HepG2 (cell line): ENCODE measurements around the gene KDM6B. TPM values are rescaled to one million over a fixed set of nuclear protein-coding genes. Genes with fewer than 3 reads are reported as not detected.
"Not testable (repeated sequence)": the region's sequence is repeated elsewhere in the genome, so short reads cannot be mapped to it uniquely, and the experiment has no call there.

Source experiments
- ATAC-seq: fragments of 200-7000 bp; cut with Tn5 transposase; 3 replicates; pipeline ENCODE4 v1.9.1; 2020; ENCODE audit warnings: mild to moderate bottlenecking, moderate library complexity
- BruUV-seq: library from RNA; stranded (reverse); fragments of 400-500 nt; replicated peaks from 2 replicates; lab custom pipeline; 2021; lab: Mats Ljungman, UMichigan
- CTCF ChIA-PET: fragments of 300-600 bp; formaldehyde crosslinking; extraction: SDS; loops from one replicate; lab custom pipeline; 2021; ENCODE audit warnings: low total read pairs, inconsistent platforms, low intra/inter-chr PET ratio; lab: Yijun Ruan, JAX
- POLR2A ChIA-PET: fragments of 350-600 bp; sonication (Branson Sonifier 250); formaldehyde crosslinking; loops from one replicate; lab custom pipeline; 2020; ENCODE audit warnings: antibody characterized with exemption, inconsistent platforms; lab: Yijun Ruan, JAX
- DNase-seq: peaks from one replicate; pipeline ENCODE4 v3.0.0-alpha.2; 2015; ENCODE audit warnings: low spot score
- FAIRE-seq: peaks from 3 replicates; lab custom pipeline; 2011; peaks lifted over from hg19 to GRCh38; lab: Jason Lieb, UNC
- H2AFZ ChIP-seq: one replicate; pipeline ENCODE4 v1.6.1; 2011; ENCODE audit warnings: low read length, inconsistent platforms
- H3K27ac ChIP-seq: fragments of 300-600 bp; 3 replicates; pipeline ENCODE4 v1.8.0; 2011; ENCODE audit warnings: mixed run types, mild to moderate bottlenecking, mixed read lengths, low read length, inconsistent platforms; ENCODE audit not compliant: insufficient read depth; ENCODE audit errors: extremely low read length
- H3K27me3 ChIP-seq, 2 experiments: fragments of 200-600 bp in 1 of 2; 2 replicates in 1 of 2; 3 replicates in 1 of 2; pipeline versions ENCODE4 v1.6.0 to v1.8.0; 2011; ENCODE audit warnings: low read length in 2 of 2, mild to moderate bottlenecking in 2 of 2, moderate library complexity in 2 of 2, inconsistent platforms in 1 of 2; ENCODE audit not compliant: insufficient read depth in 2 of 2, control insufficient read depth in 1 of 2
- H3K36me3 ChIP-seq, 2 experiments: fragments of 200-600 bp in 1 of 2; replicated peaks in 1 of 2; 2 replicates in 1 of 2; 3 replicates in 1 of 2; pipeline versions ENCODE4 v1.5.1 to v1.8.0; 2011; ENCODE audit warnings: low read length in 2 of 2, inconsistent platforms in 1 of 2; ENCODE audit not compliant: insufficient read depth in 2 of 2, control insufficient read depth in 1 of 2
- H3K4me1 ChIP-seq: 2 replicates; pipeline ENCODE4 v1.5.1; 2012; ENCODE audit warnings: low read length, inconsistent platforms; ENCODE audit not compliant: insufficient read depth
- H3K4me2 ChIP-seq: 2 replicates; pipeline ENCODE4 v1.6.0; 2011; ENCODE audit warnings: low read depth, low read length, inconsistent platforms
- H3K4me3 ChIP-seq, 3 experiments: fragments of 200-600 bp in 1 of 3; sonication (generic), shearing (Covaris generic) in 1 of 3; replicated peaks in 1 of 3; 2 replicates each; pipeline ENCODE4 v1.5.1; 2011 to 2016; ENCODE audit warnings: low read length in 3 of 3, inconsistent platforms in 2 of 3, low read depth in 2 of 3, mild to moderate bottlenecking in 2 of 3, control low read depth in 1 of 3, mixed read lengths in 1 of 3; ENCODE audit not compliant: insufficient read depth in 1 of 3
- H3K79me2 ChIP-seq: one replicate; pipeline ENCODE4 v1.6.1; 2011; ENCODE audit warnings: low read length, inconsistent platforms; ENCODE audit not compliant: insufficient read depth
- H3K9ac ChIP-seq: 2 replicates; pipeline ENCODE4 v1.6.0; 2011; ENCODE audit warnings: mild to moderate bottlenecking, low read depth, low read length, inconsistent platforms; ENCODE audit not compliant: insufficient read depth
- H3K9me3 ChIP-seq: 2 replicates; pipeline ENCODE4 v1.5.1; 2012; ENCODE audit warnings: mild to moderate bottlenecking, low read length
- H4K20me1 ChIP-seq: 2 replicates; pipeline ENCODE4 v1.6.0; 2011; ENCODE audit warnings: inconsistent platforms, mild to moderate bottlenecking, low read length, moderate library complexity; ENCODE audit not compliant: insufficient read depth
- ZNF331 ChIP-seq: sonication (generic); formaldehyde crosslinking; IDR thresholded peaks from 2 replicates; pipeline ENCODE4 v1.4.0; 2020; ENCODE audit warnings: missing genetic modification reagents
- ZNF629 ChIP-seq: sonication (generic); formaldehyde crosslinking; conservative IDR thresholded peaks from 2 replicates; pipeline ENCODE4 v1.5.0; 2020; ENCODE audit warnings: missing genetic modification reagents
- WGBS: methylation state at CpG from one replicate; pipeline ENCODE4 v1.1.6; 2017; ENCODE audit warnings: low lambda C conversion rate; 5-methylcytosine and 5-hydroxymethylcytosine counted together
- in situ Hi-C: cut with HindIII; loops from 2 replicates; pipeline ENCODE4 v1.10.0; 2017; ENCODE audit warnings: low pct_unique_long_range_greater_than_20kb; ENCODE audit not compliant: extremely low pct_ligation_motif_present
- intact Hi-C: fragments of 100-400 bp; cut with micrococcal nuclease; formaldehyde crosslinking; loops from one replicate; pipeline ENCODE4 v1.10.0; 2022; ENCODE audit not compliant: unreplicated experiment
- polyA plus RNA-seq, 8 experiments: library from polyadenylated mRNA; depleted of rRNA in 3 of 8; stranded (reverse) in 7 of 8; unstranded in 1 of 8; fragments of >200 nt; fragmentation: Illumina TruSeq in 4 of 8; extraction: Trizol in 4 of 8; gene quantifications; 2 replicates each; pipeline versions ENCODE4 v1.2.1 to v1.2.3, GENCODE V29; 2011 to 2016; ENCODE audit warnings: low read depth in 4 of 8, missing spikeins in 1 of 8, mixed read lengths in 1 of 8; ENCODE audit not compliant: insufficient read depth in 1 of 8
- total RNA-seq, 5 experiments: library from RNA; depleted of rRNA; stranded (reverse); fragments of >200 nt; fragmentation: Illumina TruSeq; extraction: Trizol; gene quantifications; 2 replicates each; pipeline ENCODE4 v1.2.3, GENCODE V29; 2016; ENCODE audit warnings: low read depth in 1 of 5

The KDM6B gene
- total and polyA plus RNA-seq, 2 of the 13 experiments (the other 11 are each of a cell fraction or from before 2014, with no cell fraction given) = 1.3 to 2.1 TPM

DNA sequence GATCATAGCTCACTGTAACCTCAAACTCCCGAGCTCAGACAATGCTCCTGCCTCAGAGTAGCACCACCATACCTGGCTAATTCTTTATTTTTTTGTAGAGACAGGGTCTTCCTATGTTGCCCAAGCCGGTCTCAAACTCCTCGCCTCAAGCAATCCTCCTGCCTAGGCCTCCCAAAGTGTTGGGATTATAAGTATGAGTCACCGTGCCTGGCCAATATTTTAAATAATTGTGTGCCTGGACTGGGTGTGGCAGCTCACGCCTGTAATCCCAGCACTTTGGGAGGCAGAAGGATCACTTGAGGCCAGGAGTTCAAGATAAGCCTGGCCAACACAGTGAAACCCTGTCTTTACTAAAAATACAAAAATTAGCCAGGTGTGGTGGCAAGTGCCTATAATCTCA, 30.4 kb downstream of the KDM6B start:
- in situ Hi-C loops = not testable (repeated sequence)

DNA sequence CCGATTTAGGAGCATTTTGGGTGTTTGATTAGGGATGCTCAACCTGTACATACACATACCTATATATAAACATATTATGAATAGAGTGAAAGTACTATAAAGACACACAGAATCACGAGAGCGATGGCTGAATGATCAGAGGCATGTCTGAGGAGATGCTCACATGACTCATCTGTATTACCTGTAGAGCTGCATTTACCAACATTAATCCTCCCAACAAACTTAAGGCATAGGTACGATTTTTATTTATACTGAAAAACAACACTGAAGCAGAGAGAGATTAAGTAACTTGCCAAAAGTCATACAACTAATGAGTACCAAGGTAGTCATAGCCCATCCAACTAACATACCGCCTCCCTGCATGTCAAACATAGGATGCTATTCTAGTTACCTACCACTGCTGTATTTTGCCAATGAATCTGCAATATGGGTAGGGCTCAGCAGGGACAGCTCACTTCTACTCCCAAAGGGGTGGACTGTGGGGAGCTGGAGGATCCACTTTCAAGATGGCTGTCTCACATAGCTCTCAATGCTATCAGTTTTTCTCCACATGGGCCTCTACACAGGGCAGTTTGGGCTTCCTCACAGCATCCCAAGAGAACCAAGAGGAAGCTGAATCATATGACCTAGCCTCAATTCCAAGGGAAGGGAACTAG, 31.1 kb downstream of the KDM6B start:
- H3K79me2 ChIP-seq = no peaks in the 10 kb centered on the region
- intact Hi-C loops (loop anchor here (5.0 kb wide), 1 partner anchor 122 kb away; no protein-coding TSS in a partner anchor), in situ Hi-C loops (no loop called here)
- no peaks in the 10 kb centered on the region for H3K36me3 ChIP-seq
- 97% methylated on average over 5 of the region's 5 CpGs for WGBS
- H3K4me2 ChIP-seq = no peak overlapping the region
- ChIA-PET CTCF (no interaction called here), POLR2A (interaction anchor here (0.8 kb wide), 1 partner anchor 11 kb away, joined by 3 read pairs; no protein-coding TSS in a partner anchor)
- H3K27ac ChIP-seq = no peak overlapping the region
- H4K20me1 ChIP-seq = no peaks in the 10 kb centered on the region
- H3K4me3 ChIP-seq = no peak overlapping the region
- H3K4me1 ChIP-seq = peaks cover 59% of the 10 kb centered on the region
- no peak for ATAC-seq
- no TSS peak for BruUV-seq
- TF ChIP-seq ZNF629 (CRISPR knock-in tag) (no peak), ZNF331 (CRISPR knock-in tag) (peak; percentile 98)
- no peak overlapping the region for H2AFZ ChIP-seq
- DNase-seq = no peak
- H3K9ac ChIP-seq = no peak overlapping the region
- H3K27me3 ChIP-seq = no peaks in the 10 kb centered on the region
- peaks cover 8% of the 10 kb centered on the region for H3K9me3 ChIP-seq
- no peak for FAIRE-seq

More for the DNA sequence above, 30.4 kb downstream of the KDM6B start:
- CTCF ChIA-PET, DNase-seq, H3K27ac ChIP-seq, H3K9ac ChIP-seq, H4K20me1 ChIP-seq, H2AFZ ChIP-seq, H3K4me2 ChIP-seq, H3K27me3 ChIP-seq, FAIRE-seq, H3K4me3 ChIP-seq, H3K79me2 ChIP-seq, ATAC-seq, BruUV-seq, H3K9me3 ChIP-seq, H3K36me3 ChIP-seq: not testable (repeated sequence)
- POLR2A ChIA-PET = interaction anchor here (1.6 kb wide), 1 partner anchor 21 kb away, joined by 3 read pairs; no protein-coding TSS in a partner anchor
- H3K4me1 ChIP-seq = peaks cover 67% of the 10 kb centered on the region
- intact Hi-C loops = loop anchor here (5.0 kb wide), 1 partner anchor 123 kb away; no protein-coding TSS in a partner anchor
- WGBS = 88% methylated on average over 5 of the region's 5 CpGs
